ENCODE results near the gene GRAMD1B.

DNA sequence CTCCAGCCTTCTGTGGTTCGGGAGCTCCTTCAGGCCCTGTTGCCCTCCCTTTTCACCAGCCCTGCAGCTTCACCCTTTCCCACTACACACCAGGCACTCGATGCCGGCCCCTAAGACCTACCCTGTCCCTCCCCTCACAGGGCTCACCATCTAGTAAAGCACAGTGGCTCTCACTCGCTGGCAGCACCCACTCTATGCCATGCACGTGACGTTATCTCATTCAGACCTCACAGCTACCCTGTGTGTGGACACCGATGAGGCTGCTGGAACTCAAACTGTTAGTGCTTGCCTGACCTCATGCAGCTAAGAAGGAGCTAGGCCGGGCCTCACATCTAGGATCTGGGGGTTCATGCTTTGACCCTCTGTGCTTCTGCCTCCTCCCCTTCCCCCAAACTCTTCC lies 178.9 kb downstream of the GRAMD1B start:
- TF ChIP-seq, protein P1, sequence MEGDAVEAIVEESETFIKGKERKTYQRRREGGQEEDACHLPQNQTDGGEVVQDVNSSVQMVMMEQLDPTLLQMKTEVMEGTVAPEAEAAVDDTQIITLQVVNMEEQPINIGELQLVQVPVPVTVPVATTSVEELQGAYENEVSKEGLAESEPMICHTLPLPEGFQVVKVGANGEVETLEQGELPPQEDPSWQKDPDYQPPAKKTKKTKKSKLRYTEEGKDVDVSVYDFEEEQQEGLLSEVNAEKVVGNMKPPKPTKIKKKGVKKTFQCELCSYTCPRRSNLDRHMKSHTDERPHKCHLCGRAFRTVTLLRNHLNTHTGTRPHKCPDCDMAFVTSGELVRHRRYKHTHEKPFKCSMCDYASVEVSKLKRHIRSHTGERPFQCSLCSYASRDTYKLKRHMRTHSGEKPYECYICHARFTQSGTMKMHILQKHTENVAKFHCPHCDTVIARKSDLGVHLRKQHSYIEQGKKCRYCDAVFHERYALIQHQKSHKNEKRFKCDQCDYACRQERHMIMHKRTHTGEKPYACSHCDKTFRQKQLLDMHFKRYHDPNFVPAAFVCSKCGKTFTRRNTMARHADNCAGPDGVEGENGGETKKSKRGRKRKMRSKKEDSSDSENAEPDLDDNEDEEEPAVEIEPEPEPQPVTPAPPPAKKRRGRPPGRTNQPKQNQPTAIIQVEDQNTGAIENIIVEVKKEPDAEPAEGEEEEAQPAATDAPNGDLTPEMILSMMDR (IDR thresholded peaks at IDR 0.05) = no peak
- TF ChIP-seq POLR2A (IDR thresholded peaks at IDR 0.05) = no peak
